Measurements from ENCODE around the gene UBE2F.
"Not testable (repeated sequence)": the region's sequence is repeated elsewhere in the genome, so short reads cannot be mapped to it uniquely, and the experiment has no call there.

UBE2F gene

DNA sequence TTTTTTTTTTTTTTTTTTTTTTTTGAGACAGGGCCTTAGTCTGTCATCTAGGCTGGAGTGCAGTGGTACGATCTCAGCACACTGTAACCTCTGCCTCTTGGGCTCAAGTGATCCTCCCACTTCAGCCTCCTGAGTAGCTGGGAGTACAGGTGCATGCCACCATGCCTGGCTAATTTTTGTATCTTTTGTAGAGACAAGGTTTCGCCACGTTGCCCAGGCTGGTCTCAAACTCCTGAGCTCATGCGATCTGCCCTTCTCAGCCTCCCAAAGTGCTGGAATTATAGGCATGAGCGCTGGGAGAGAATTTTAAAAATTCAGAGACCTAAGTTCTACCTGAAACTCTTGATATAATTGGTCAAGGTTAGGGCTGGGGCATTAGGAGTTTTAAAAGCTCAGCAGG is 14.8 kb downstream of the UBE2F start:
- DNase-seq = not testable (repeated sequence)

DNA sequence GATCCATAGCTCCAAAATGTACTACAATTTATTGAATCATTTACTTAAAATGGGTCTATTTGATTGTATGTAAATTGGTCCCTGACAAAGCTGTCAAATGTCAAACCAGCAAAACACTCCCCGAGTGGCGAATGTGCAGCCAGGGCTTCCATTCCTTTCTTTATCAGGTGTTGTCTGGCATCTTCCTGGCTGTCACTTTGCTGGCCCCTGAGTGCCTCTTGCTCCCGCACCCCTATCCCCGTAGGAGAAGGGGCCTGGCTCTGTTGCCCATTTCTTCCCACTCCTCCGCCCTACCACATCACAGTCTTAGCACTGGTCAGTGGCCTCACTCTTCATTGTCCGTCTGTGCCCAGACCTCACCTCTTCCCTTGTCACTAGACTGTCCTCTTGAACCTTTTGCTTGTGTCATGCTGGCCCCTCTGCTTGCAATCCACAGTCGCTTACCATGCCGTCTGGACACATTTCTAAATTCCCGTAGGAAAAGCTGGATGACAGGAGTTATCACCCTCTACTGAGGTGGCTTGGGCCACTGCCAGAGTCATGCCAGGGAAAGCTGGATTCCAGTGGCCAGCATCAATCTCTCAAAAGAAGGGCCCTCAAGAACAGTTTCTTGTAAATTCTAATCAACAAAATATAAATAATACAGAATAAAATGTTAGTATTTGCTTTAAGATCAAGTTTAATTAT is 15.4 kb downstream of the UBE2F start:
- no peak for DNase-seq

GRCh38 chr2:237983922-237984321 is 17.1 kb downstream of the UBE2F start:
- DNase-seq = no peak

DNA sequence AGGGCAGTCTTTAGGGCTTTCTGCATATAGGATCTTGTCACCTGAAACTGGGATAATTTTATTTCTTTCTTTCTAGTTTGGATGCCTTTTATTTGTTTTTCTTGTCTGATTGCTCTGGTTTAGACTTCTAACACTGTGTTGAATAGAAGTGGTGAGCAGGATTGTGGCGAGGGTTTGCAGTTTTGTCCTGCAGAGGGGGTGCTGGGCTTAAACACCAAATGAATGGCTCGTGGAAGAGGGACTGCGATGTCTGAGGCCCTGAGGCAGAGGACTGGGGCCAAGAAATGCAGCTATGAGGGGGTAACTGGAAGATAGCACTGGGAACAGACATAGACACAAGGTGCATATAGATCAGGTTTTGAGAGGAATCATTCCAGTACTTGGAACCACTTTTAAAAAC is 20.5 kb downstream of the UBE2F start:
- no peak for DNase-seq

DNA sequence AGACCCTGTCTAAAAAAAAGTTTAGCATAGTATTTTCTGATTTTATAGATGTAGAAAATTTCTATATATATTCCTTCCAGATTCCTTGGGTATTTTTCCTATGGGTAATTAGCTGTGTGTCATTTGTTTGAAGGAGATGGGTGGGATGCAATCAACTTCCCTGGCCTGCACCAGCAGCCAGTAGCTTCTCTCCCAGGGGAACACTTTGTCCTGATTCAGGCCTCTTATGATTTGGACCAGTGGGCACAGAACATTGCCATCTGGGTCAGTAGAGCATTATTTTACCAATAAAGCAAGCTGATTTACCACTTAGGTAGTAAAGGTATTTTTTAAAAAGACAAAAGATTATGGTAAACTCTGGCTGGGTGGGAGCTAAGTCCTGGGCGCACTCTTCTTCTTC is 26.9 kb downstream of the UBE2F start:
- DNase-seq = no peak

DNA sequence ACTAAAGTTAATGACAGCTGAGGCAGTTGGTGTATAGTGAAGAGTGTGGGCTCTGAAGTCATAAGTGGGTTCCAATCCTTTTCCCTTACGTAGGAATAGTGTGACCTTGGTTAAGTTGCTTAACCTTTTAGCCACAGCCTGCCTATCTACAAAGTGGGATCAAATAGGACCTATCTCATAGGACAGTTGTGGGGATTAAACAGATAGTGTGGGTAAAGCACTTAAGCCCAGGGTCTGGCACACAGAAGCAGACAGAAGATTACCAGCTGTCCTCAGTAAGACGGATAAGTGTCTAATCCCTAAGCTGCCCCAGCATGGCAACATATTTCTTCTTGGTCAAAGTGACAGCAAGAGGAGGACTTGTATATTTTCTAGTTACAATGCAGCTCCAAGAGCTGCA is 28.2 kb downstream of the UBE2F start:
- no peak for DNase-seq

- DNase-seq = no peak
Measured at GRCh38 chr2:237996021-237996593, 29.3 kb downstream of the UBE2F start.

DNA sequence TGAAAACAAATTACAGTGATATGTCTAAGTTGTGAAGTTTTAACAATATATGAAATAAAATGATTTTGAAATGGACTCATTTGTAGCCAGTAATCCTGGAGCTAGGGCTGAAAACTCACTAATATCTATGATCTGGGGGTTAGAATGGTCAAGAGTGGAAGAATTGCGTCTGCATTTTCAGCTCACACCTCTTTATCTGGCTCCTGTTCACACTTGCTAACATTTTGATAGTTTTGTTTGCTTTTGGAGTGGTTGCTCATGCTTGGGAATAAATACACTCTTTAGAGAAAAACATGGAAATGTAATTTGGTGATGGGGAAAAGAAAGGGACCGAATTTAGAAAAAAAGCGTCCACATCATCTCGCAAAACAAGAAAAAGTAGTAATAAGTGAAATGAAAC is 30.7 kb downstream of the UBE2F start:
- no peak for DNase-seq

GRCh38 chr2:237998530-237998929 is 31.7 kb downstream of the UBE2F start:
- no peak for DNase-seq

DNA sequence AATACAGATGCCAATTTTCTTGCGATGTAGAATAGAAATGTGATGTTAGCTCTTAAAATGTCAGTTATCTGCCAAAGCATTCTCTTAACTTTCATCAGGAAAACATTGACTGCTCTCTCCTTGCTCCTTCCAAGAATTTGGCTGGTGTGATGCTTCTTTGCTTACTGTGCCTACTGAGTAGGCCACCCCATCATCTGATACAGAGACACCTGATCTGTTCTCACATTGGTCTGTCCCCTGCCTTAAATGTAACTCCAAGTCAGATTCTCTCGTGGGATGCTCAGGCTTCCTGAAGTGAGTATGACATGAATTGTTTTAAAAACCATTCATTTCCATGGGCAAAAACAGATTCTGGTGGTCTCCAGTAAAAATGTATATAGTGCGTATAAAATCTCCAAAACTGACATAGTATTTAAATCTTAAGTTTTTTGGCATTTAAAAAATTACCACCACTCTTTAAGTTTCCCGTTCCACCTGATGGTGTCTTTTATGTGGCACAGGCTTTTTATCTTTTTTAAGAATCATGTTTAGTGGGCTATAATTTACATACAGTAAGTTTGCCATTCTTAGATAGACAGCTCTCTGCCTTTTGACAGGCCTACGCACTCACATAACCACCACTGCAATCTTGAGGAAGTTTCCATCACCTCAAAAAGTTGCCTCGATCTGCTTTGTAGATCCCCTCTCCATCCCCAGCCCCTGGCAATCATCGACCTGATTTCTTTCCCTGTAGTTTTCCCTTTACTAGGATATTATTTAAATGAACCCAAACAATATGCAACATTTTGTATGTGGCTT is 36.6 kb downstream of the UBE2F start:
- DNase-seq = no peak

- DNase-seq = no peak
Measured at GRCh38 chr2:238004077-238004830, 37.4 kb downstream of the UBE2F start.

DNA sequence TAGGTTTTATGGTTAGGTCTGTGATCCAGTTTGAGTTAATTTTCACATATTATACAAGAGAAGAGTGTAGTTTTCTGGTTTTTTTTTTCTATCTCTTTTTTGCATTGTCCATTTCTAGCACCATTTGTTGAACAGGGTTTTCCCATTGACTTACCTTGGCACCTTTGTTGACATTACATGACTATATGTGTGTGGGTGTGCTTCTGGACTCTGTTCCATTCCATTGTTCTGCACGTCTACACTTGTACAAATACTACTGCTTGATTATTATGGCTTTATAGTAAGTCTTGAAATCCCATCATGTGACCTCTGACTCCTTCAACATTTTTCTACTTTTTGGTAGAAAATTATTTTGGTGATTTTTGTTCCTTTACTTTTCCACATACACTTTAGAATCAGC is 38.7 kb downstream of the UBE2F start:
- no peak for DNase-seq

- no peak for DNase-seq
Measured at GRCh38 chr2:238006510-238006909, 39.7 kb downstream of the UBE2F start.

DNA sequence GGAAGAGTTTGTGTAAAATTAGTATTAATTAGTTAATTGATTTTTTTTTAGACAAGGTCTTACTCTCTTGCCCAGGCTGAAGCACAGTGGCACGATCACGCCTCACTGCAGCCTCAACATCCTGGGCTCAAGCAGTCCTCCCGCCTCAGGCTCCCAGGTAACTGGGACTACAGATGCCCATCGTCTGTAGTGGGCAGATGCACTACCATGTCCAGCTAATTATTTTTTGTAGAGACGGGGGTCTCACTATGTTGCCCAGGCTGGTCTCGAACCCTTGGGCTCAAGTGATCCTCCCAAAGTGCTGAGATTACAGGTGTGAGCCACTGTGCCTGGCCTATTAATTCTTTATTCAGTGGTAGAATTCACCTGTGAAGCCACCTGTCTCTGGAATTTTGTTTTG is 41.1 kb downstream of the UBE2F start:
- DNase-seq = no peak

DNA sequence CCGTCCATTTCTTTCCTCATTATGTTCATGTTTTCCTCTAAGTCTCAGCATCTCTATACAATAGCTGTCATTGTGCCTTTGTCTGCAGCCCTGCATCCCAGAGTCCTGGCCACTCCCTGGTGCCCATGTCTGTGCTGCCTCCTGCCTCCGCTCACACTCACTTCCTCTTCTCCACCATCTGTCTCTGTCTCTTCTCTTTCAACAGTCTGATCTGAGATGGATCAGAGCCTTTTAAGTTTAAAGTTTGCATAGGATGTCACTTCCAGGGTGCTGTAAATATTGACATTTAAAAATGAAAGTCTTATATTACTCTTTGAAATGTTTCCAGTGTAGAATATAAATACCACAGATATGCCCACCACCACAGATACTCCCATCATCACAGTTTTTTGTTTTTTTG is 42.7 kb downstream of the UBE2F start:
- no peak for DNase-seq

DNA sequence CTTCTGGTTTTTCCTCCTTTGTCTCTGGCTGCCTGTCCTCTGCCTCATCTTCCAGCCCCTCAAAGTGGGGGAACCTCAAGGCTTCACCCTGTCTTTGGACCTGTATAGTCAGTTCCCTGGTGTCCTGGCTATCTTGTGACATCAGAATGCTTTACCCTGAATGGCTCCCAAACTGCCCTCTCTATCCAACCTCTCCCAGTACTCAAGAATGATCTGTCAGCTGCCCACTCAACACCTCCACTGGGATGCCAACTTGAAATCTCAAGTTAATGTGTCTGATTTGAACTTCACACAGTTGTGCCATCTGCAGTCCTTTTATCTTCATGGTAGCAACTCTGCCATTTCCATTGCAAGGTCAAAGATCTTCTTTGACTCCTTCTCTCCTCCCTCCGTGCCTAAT is 43.8 kb downstream of the UBE2F start:
- DNase-seq = no peak

GRCh38 chr2:238013806-238014205 is 47.0 kb downstream of the UBE2F start:
- no peak for DNase-seq

DNA sequence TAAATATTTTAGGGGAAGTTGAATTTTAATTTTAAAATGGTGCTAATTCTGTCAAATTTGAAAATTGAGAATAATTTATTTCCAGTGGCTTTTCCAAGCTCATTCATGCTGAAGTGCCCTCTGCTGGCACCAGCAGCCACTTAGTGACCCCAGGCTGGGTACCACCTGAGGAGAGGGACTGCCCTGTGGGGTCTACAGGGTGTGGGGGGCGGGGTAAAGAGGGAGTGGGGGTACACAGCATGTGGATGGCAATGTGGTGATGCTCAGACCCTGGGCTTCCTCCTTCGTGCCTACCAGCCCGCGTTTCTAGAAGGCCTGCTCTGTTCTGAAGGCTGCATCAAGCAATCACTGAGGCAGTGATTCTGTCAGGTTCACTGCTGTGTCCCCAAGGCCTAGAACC is 48.9 kb downstream of the UBE2F start:
- no peak for DNase-seq

DNA sequence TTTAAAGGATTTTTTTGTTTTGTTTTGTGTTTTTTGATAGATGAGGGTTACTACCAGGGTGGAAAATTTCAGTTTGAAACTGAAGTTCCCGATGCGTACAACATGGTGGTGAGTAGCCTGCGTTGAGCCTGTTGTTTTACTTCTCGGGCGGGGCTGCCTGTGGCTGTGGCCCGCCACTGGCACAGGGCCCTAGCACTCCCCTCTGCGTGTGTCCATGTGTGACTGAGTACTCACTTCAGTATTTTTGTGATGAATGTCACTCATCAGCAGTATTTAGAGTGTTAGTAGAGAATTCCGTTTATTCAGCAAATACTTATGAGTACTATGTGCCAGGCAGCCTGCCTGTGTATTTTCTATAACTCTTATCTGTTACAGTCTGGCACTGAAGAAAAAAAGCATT is 49.7 kb downstream of the UBE2F start:
- DNase-seq = no peak

DNA sequence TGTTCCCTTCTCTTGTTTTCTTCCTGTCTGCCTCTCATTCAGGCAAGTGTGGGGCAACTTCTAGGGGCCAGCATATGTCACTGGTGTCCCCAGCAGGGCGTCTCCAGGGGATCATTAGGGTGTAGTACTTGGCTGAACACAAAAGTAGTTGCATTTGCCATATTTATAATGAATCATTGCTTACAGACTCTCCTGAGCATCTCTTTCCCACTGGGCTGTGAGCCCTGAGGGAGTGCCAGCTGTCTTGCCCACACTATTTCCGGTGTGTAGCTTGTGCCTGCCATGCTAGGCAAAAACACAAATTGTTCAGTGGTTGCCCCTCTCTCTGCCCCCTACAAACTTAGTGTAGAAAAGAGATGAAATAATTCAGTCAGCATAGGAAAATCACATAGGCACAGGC is 53.1 kb downstream of the UBE2F start:
- no peak for DNase-seq

DNA sequence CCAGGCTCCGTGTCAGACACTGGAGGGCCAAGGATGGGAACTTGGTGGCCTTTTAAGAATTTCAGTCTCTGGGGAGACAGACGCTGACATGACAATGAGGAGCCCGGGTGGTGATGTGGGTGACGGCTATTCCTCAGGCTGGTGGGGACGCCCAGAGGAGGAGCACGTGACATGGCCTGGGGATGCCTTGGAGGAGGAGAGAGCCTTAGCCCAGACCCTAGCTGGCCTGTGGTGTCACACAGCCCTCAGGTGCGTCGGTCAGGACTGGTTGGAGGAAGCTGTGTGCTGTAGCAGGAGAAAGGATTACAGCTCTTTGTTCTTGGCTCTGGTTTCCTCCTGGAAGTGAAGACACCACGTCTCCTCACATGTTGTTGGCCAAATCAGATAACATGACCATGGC is 54.0 kb downstream of the UBE2F start:
- DNase-seq = no peak

- no peak for DNase-seq
Measured at GRCh38 chr2:238021327-238021726, 54.5 kb downstream of the UBE2F start.

DNA sequence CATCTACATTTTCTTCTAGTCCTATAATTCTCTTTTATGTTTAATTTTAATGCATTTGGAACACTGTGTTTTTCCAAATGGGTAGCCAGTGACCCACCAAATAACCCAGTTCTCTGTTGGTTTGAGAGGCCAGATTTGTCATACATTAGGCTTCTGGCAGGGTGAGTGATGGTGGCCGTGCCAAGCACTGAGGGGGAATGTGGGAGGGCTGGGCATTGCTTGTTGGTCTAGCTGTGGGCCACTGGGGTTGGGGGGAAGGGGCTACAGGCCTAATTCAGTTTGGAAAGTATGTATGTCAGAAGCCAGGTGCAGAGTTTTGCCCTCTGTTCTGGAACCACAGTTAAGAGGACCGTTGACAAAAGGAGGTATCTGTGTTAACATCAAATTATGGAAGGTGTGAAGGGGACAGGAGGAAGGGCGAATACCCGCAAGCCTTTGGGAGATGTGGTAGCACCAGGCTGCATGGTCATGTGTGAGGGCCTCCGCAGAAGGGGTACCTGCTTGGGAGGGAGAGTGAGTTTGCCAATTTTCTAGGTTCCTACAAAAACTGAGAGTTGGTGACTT is 55.9 kb downstream of the UBE2F start:
- no peak for DNase-seq

All from right forelimb (tissue), 1 donor.